Stimulated activated CD8-positive, alpha-beta memory T cell treated with anti-CD3 and anti-CD28 coated beads, Interleukin-4, amount 100 ng/mL, for 48 hours (primary cell): ENCODE data around the gene PARVB.
A peak's percentile ranks its signal among the peaks of the same experiment; 100 is the strongest.
"Not testable (repeated sequence)": the region's sequence is repeated elsewhere in the genome, so short reads cannot be mapped to it uniquely, and the experiment has no call there.

Experiments used
- DNase-seq: peaks from one replicate; pipeline ENCODE4 v3.0.0-alpha.2; 2020

PARVB gene

GRCh38 chr22:44030051-44030701 is 6.1 kb downstream of the PARVB start:
- DNase-seq = no peak

- no peak for DNase-seq
Observed at GRCh38 chr22:44030702-44031082, 6.6 kb downstream of the PARVB start.

- DNase-seq = peak; percentile 34
Observed at GRCh38 chr22:44031158-44031952, 7.3 kb downstream of the PARVB start.

GRCh38 chr22:44032126-44032730 is 8.1 kb downstream of the PARVB start:
- no peak for DNase-seq

- no peak for DNase-seq
Observed at GRCh38 chr22:44033287-44033686, 9.2 kb downstream of the PARVB start.

GRCh38 chr22:44033694-44034093 is 9.6 kb downstream of the PARVB start:
- DNase-seq = no peak

- no peak for DNase-seq
Observed at GRCh38 chr22:44037519-44038375, 13.6 kb downstream of the PARVB start.

GRCh38 chr22:44039566-44040171 is 15.6 kb downstream of the PARVB start:
- no peak for DNase-seq

- DNase-seq = no peak
Observed at GRCh38 chr22:44042249-44043218, 18.4 kb downstream of the PARVB start.

GRCh38 chr22:44045145-44045544 is 21.0 kb downstream of the PARVB start:
- no peak for DNase-seq

GRCh38 chr22:44046485-44047141 is 22.5 kb downstream of the PARVB start:
- DNase-seq = no peak

- no peak for DNase-seq
Observed at GRCh38 chr22:44047891-44048301, 23.8 kb downstream of the PARVB start.

GRCh38 chr22:44049486-44050231 is 25.6 kb downstream of the PARVB start:
- DNase-seq = no peak

GRCh38 chr22:44050766-44051355 is 26.8 kb downstream of the PARVB start:
- DNase-seq = no peak

GRCh38 chr22:44051358-44051757 is 27.3 kb downstream of the PARVB start:
- no peak for DNase-seq

GRCh38 chr22:44051961-44052360 is 27.9 kb downstream of the PARVB start:
- no peak for DNase-seq

GRCh38 chr22:44055805-44056204 is 31.7 kb downstream of the PARVB start:
- no peak for DNase-seq

- not testable (repeated sequence) for DNase-seq
Observed at GRCh38 chr22:44056649-44057048, 32.5 kb downstream of the PARVB start.

GRCh38 chr22:44057401-44057987 is 33.4 kb downstream of the PARVB start:
- no peak for DNase-seq
